GM18873 (cell line): ENCODE data around the gene SMG5.
"Not testable (repeated sequence)": the region's sequence is repeated elsewhere in the genome, so short reads cannot be mapped to it uniquely, and the experiment has no call there.

Experiments used
- ATAC-seq: cut with Tn5 transposase; IDR thresholded peaks from one replicate; pipeline ENCODE4 v1.9.1; 2021; ENCODE audit warnings: mild to moderate bottlenecking, moderate library complexity, moderate number of reproducible peaks; ENCODE audit not compliant: unreplicated experiment, low FRiP score

The SMG5 gene

GRCh38 chr1:156220226-156220625 is 62.4 kb downstream of the SMG5 start:
- ATAC-seq = no peak

- no peak for ATAC-seq
Observed at GRCh38 chr1:156217871-156218270, 64.8 kb downstream of the SMG5 start.

- not testable (repeated sequence) for ATAC-seq
Observed at GRCh38 chr1:156216361-156217086, 66.1 kb downstream of the SMG5 start.

- no peak for ATAC-seq
Observed at GRCh38 chr1:156214024-156214748, 68.4 kb downstream of the SMG5 start.

- no peak for ATAC-seq
Observed at GRCh38 chr1:156213644-156213966, 69.0 kb downstream of the SMG5 start.

- peak; percentile 80 for ATAC-seq
Observed at GRCh38 chr1:156212833-156213643, 69.6 kb downstream of the SMG5 start, which contains the start of gene PMF1. TSS of gene PMF1 (plus strand) at chr1:156213007. CDS start at chr1:156213016, 9 bp downstream.

- no peak for ATAC-seq
Observed at GRCh38 chr1:156212130-156212529, 70.5 kb downstream of the SMG5 start.

- no peak for ATAC-seq
Observed at GRCh38 chr1:156211243-156211642, 71.4 kb downstream of the SMG5 start.

- no peak for ATAC-seq
Observed at GRCh38 chr1:156204686-156205085, 77.9 kb downstream of the SMG5 start.

- no peak for ATAC-seq
Observed at GRCh38 chr1:156203331-156203730, 79.3 kb downstream of the SMG5 start.

- no peak for ATAC-seq
Observed at GRCh38 chr1:156200044-156200443, 82.6 kb downstream of the SMG5 start.
